Measurements from ENCODE around the gene LRRC27. TPM values are rescaled to one million over a fixed set of nuclear protein-coding genes. Genes with fewer than 3 reads are reported as not detected.

LRRC27 gene
- total RNA-seq, 2 experiments from 2014 or later: 13.0 to 17.3 TPM

DNA sequence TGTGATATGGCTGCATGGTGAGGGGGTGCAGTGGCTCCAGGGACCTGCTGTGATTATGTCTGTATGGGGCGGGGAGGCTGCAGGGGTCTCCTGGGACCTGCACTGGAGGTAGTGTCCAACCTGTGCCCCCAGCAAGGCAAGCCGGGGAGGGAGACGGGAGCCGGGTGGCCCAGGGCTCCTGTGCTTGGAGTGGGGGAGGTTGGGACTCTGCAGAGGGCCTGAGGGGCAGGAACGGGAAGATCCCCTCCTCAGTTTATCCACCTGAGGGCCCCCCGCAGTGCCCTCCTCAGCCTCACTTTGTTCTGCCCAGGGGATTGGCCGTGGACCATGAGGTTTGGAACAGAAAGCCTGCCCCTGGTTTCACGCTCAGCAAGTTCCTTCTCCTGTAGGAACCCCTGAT lies 42.2 kb downstream of the LRRC27 start:
- BruUV-seq (replicated peaks): no TSS peak
- CTCF ChIA-PET (ENCODE audit: unreplicated experiment): no interaction called here
- intact Hi-C loops (cut with micrococcal nuclease; ENCODE audit: unreplicated experiment): no loop called here
- Histone ChIP-seq H3K9me3 (ENCODE audit: low read length) (no peaks in the 10 kb centered on the region), H3K79me2 (ENCODE audit: insufficient read depth, low read depth, low read length) (no peaks in the 10 kb centered on the region), H3K4me1 (ENCODE audit: insufficient read depth, low read length, poor library complexity, severe bottlenecking) (no peaks in the 10 kb centered on the region), H4K20me1 (ENCODE audit: insufficient read depth, low read length) (no peaks in the 10 kb centered on the region), H3K27ac (ENCODE audit: low read depth, low read length, poor library complexity, severe bottlenecking) (no peak overlapping the region), H2AFZ (ENCODE audit: low read length) (no peak overlapping the region), H3K36me3 (ENCODE audit: insufficient read depth, low read length) (no peaks in the 10 kb centered on the region), H3K4me2 (ENCODE audit: low read length) (no peak overlapping the region), H3K4me3 (ENCODE audit: low read depth, low read length, poor library complexity, severe bottlenecking) (no peak overlapping the region), H3K9me2 (ENCODE audit: insufficient read depth, low read length) (no peaks in the 10 kb centered on the region)
- POLR2A ChIA-PET: no interaction called here
- no peak for DNase-seq (ENCODE audit: low spot score)
- TF ChIP-seq CTCF (conservative IDR thresholded peaks at IDR 0.05; ENCODE audit: low read length) (no peak), EZH2phosphoT487 (IDR thresholded peaks at IDR 0.05; ENCODE audit: borderline replicate concordance, low read depth, low read length) (no peak)

GRCh38 chr10:132374612-132375011 lies 42.6 kb downstream of the LRRC27 start:
- CTCF ChIA-PET (ENCODE audit: unreplicated experiment): no interaction called here
- no peaks in the 10 kb centered on the region for H3K9me2 ChIP-seq (ENCODE audit: insufficient read depth, low read length)
- intact Hi-C loops (cut with micrococcal nuclease; ENCODE audit: unreplicated experiment): no loop called here
- POLR2A ChIA-PET: no interaction called here
- no peak overlapping the region for H2AFZ ChIP-seq (ENCODE audit: low read length)
- H3K27ac ChIP-seq (ENCODE audit: low read depth, low read length, poor library complexity, severe bottlenecking): no peak overlapping the region
- no peaks in the 10 kb centered on the region for H3K4me1 ChIP-seq (ENCODE audit: insufficient read depth, low read length, poor library complexity, severe bottlenecking)
- no peak overlapping the region for H3K4me3 ChIP-seq (ENCODE audit: low read depth, low read length, poor library complexity, severe bottlenecking)
- H3K79me2 ChIP-seq (ENCODE audit: insufficient read depth, low read depth, low read length): no peaks in the 10 kb centered on the region
- no peaks in the 10 kb centered on the region for H3K36me3 ChIP-seq (ENCODE audit: insufficient read depth, low read length)
- TF ChIP-seq EZH2phosphoT487 (IDR thresholded peaks at IDR 0.05; ENCODE audit: borderline replicate concordance, low read depth, low read length) (no peak), CTCF (conservative IDR thresholded peaks at IDR 0.05; ENCODE audit: low read length) (no peak)
- no TSS peak for BruUV-seq (replicated peaks)
- no peaks in the 10 kb centered on the region for H3K9me3 ChIP-seq (ENCODE audit: low read length)
- no peak for DNase-seq (ENCODE audit: low spot score)
- H4K20me1 ChIP-seq (ENCODE audit: insufficient read depth, low read length): no peaks in the 10 kb centered on the region
- H3K4me2 ChIP-seq (ENCODE audit: low read length): no peak overlapping the region

DNA sequence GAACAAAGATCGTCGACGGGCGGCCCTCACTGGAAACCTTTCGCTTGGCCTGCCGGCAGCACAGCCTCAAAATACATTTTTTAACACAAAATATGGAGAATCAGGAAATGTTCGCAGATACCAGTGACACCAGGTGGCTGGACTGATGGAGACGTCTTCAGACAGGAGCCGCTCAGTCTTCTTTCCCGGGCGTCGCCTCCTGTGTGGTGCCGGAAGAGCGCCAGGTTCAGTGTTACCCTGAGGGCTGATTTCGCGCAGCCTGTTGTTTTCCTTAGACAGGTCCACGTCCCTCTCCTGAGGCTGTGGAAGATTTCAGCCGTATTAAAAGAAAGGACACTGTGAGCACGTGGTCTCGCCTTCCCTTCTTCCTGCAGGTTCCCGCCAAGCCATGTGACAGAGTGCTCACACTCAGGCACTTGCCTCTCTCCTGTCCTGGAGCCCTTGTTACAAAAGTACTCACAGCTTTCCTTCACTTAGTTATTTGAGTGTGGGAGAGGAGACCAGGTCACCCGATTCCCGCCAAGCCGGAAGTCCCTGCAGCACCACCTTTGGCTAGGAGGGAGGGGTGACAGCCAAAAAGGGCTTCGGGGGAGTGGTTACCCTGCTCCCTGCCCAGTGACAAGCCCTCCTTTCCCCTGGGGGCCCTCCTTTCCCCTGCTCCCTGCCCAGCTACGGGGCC lies 43.3 kb downstream of the LRRC27 start:
- BruUV-seq (replicated peaks): no TSS peak
- TF ChIP-seq CTCF (conservative IDR thresholded peaks at IDR 0.05; ENCODE audit: low read length): no peak
- no peak for TF ChIP-seq EZH2phosphoT487 (IDR thresholded peaks at IDR 0.05; ENCODE audit: borderline replicate concordance, low read depth, low read length)
- no peaks in the 10 kb centered on the region for H3K79me2 ChIP-seq (ENCODE audit: insufficient read depth, low read depth, low read length)
- H3K4me1 ChIP-seq (ENCODE audit: insufficient read depth, low read length, poor library complexity, severe bottlenecking): no peaks in the 10 kb centered on the region
- no peak overlapping the region for H3K4me3 ChIP-seq (ENCODE audit: low read depth, low read length, poor library complexity, severe bottlenecking)
- no peak overlapping the region for H3K4me2 ChIP-seq (ENCODE audit: low read length)
- no peak overlapping the region for H2AFZ ChIP-seq (ENCODE audit: low read length)
- H3K27ac ChIP-seq (ENCODE audit: low read depth, low read length, poor library complexity, severe bottlenecking): no peak overlapping the region
- ChIA-PET CTCF (ENCODE audit: unreplicated experiment) (no interaction called here), POLR2A (interaction anchor here (1.7 kb wide), 1 partner anchor 8 kb away, joined by 3 read pairs; no protein-coding TSS in a partner anchor)
- H3K9me3 ChIP-seq (ENCODE audit: low read length): no peaks in the 10 kb centered on the region
- no peaks in the 10 kb centered on the region for H3K9me2 ChIP-seq (ENCODE audit: insufficient read depth, low read length)
- intact Hi-C loops (cut with micrococcal nuclease; ENCODE audit: unreplicated experiment): no loop called here
- H3K36me3 ChIP-seq (ENCODE audit: insufficient read depth, low read length): no peaks in the 10 kb centered on the region
- no peaks in the 10 kb centered on the region for H4K20me1 ChIP-seq (ENCODE audit: insufficient read depth, low read length)
- no peak for DNase-seq (ENCODE audit: low spot score)
